Activated CD4-positive, alpha-beta T cell treated with anti-CD3 and anti-CD28 coated beads for 48 hours (primary cell): ENCODE data around the gene SRSF3.
"Not testable (repeated sequence)": the region's sequence is repeated elsewhere in the genome, so short reads cannot be mapped to it uniquely, and the experiment has no call there.

ENCODE experiments used
- DNase-seq: peaks from one replicate; pipeline ENCODE4 v3.0.0-alpha.2; 2020

The SRSF3 gene

GRCh38 chr6:36576578-36576977 is 17.6 kb upstream of the SRSF3 start:
- no peak for DNase-seq

- DNase-seq = no peak
These were observed 16.9 kb upstream of the SRSF3 start for GRCh38 chr6:36577301-36577700.

GRCh38 chr6:36578030-36578429 is 16.1 kb upstream of the SRSF3 start:
- DNase-seq = no peak

- no peak for DNase-seq
These were observed 15.7 kb upstream of the SRSF3 start for GRCh38 chr6:36578431-36578830.

- DNase-seq = no peak
These were observed 14.0 kb upstream of the SRSF3 start for GRCh38 chr6:36580184-36580526.

GRCh38 chr6:36581716-36582115 is 12.4 kb upstream of the SRSF3 start:
- DNase-seq = no peak

GRCh38 chr6:36586606-36587005 is 7.6 kb upstream of the SRSF3 start:
- no peak for DNase-seq

- not testable (repeated sequence) for DNase-seq
These were observed 5.1 kb upstream of the SRSF3 start for GRCh38 chr6:36589025-36589400.

- DNase-seq = no peak
These were observed 3.9 kb upstream of the SRSF3 start for GRCh38 chr6:36590237-36590636.

- DNase-seq = no peak
These were observed 1.9 kb upstream of the SRSF3 start for GRCh38 chr6:36592221-36592655.

GRCh38 chr6:36593569-36594028 is 563 bp upstream of the SRSF3 start:
- DNase-seq = peak; percentile 58

GRCh38 chr6:36594816-36595643 is 868 bp downstream of the SRSF3 start:
- DNase-seq = peak; percentile 30

- no peak for DNase-seq
These were observed 2.2 kb downstream of the SRSF3 start for GRCh38 chr6:36596356-36596755.

GRCh38 chr6:36597775-36598174 is 3.6 kb downstream of the SRSF3 start:
- no peak for DNase-seq

GRCh38 chr6:36598326-36598725 is 4.2 kb downstream of the SRSF3 start:
- DNase-seq = no peak

- no peak for DNase-seq
These were observed 4.7 kb downstream of the SRSF3 start for GRCh38 chr6:36598739-36599318.

- peak; percentile 84 for DNase-seq
These were observed 5.6 kb downstream of the SRSF3 start for GRCh38 chr6:36599791-36600209.

- DNase-seq = no peak
These were observed 6.5 kb downstream of the SRSF3 start for GRCh38 chr6:36600564-36601146.

- not testable (repeated sequence) for DNase-seq
These were observed 7.7 kb downstream of the SRSF3 start for GRCh38 chr6:36601818-36602217.

- no peak for DNase-seq
These were observed 9.3 kb downstream of the SRSF3 start for GRCh38 chr6:36603222-36604089.

GRCh38 chr6:36604090-36605060 is 10.2 kb downstream of the SRSF3 start:
- DNase-seq = no peak

GRCh38 chr6:36605143-36605542 is 11.0 kb downstream of the SRSF3 start:
- DNase-seq = no peak
